Endometrium (tissue), 2 donors: ENCODE data around the gene KIF3A.

Source experiments
- FAIRE-seq: peaks from 2 replicates; lab custom pipeline; 2012; peaks lifted over from hg19 to GRCh38; lab: Jason Lieb, UNC
- donor health status: control.
- donor health status: control.

KIF3A gene

DNA sequence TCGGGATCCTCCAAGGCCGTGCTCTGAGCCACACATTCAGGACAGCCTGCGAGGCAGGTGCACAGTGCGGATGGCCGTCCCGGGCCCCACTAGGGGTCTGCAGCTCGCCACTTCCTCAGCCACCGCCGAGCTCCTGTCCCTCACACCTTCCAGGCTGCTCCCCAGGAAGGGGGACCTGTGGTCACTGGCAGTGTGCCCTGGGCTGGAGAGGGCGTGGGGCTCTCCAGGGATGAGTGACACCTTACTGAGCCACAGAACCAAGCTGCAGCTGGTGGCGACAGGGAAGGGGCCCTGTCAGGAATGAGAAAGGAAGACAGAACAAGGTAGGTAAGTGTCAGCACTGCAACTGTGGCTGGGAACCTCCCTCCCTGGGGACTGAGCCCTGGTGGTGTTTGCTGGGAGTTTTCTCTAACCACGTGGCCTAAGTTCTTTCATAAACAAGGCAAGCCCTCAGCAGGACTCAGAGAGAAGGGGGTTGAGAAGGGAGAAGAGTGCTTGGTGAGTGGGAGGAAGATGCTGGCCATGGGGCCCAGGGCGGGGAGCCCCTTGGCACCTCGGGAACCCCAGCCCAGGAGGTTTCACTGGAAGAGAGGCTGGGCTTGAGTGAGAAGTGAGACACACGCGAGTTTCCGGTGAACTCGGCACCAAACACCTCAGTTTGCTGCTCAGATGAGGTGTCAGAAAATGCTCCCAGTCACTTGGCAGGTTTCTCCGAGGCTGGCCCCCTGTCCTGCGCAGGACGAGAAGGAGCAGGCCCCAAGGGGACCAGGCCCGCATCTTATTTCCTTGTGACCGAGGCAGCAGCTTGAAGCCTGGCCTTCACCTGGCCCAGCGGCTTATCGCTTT, 74.2 kb downstream of the KIF3A start:
- no peak for FAIRE-seq

DNA sequence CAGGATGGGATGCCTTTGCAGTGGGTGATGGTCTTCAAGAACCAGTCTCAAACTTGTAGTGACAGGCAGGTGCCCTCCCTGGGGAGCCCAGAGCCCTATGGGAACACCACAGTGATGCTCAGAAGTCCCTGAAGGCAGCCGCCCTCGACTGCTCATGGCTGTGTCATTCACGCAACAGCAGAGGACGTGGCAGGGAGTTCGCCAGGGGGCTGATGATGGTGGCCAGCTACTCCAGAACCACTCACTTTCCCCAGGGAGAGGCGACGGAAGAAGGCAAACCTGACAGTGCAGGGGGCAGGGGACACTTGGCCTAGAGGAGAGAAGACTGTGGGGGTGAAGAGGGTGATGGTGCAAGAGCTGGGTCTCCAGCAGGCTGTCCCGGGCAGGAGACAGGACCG, 75.3 kb downstream of the KIF3A start:
- FAIRE-seq: no peak

DNA sequence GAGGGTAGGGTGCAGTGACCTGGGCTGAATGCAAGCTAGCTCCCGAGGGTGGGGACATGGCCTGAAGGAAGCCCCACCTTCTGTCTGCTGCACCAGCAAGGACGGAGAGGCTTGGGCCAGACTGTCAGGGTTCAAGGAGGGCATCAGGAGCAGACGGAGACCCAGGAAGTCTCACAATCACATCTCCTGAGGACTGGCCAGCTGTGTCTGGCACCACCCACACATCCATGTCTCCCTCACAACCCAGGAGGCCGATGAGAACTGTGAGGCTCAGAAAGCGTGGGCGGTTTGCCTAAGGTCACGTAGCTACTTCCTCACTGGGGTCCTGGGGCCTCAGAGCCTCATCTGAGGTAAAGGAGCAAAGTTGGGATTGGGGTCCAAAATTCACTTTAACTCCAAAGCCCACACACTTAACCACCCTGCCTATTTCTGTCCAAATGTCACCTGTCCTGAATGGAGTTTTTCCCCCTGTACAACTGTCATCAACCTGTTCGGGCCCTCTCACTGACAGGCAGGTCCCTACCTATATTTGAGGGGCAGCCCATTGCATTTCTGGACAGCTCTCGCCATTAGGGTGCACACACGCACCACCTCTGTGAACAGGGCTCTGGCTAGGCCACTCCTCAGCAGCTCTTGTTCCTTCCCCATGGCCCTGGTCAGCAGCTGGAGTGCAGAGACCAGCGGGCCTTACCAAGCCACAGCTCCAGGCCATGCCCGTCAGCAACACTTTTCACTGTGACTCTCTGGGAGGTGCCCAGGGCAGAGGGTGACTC, 75.9 kb downstream of the KIF3A start:
- no peak for FAIRE-seq

DNA sequence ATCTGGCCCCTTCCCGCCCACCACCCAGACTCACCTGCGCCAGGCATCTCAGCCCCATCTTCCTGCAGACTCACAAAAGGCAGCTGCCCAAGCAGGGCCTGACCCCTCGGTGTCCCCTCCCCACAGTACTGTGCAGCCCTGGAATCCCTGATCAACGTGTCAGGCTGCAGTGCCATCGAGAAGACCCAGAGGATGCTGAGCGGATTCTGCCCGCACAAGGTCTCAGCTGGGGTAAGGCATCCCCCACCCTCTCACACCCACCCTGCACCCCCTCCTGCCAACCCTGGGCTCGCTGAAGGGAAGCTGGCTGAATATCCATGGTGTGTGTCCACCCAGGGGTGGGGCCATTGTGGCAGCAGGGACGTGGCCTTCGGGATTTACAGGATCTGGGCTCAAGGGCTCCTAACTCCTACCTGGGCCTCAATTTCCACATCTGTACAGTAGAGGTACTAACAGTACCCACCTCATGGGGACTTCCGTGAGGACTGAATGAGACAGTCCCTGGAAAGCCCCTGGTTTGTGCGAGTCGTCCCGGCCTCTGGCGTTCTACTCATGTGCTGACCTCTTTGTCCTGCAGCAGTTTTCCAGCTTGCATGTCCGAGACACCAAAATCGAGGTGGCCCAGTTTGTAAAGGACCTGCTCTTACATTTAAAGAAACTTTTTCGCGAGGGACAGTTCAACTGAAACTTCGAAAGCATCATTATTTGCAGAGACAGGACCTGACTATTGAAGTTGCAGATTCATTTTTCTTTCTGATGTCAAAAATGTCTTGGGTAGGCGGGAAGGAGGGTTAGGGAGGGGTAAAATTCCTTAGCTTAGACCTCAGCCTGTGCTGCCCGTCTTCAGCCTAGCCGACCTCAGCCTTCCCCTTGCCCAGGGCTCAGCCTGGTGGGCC, 77.5 kb downstream of the KIF3A start:
- FAIRE-seq: no peak

DNA sequence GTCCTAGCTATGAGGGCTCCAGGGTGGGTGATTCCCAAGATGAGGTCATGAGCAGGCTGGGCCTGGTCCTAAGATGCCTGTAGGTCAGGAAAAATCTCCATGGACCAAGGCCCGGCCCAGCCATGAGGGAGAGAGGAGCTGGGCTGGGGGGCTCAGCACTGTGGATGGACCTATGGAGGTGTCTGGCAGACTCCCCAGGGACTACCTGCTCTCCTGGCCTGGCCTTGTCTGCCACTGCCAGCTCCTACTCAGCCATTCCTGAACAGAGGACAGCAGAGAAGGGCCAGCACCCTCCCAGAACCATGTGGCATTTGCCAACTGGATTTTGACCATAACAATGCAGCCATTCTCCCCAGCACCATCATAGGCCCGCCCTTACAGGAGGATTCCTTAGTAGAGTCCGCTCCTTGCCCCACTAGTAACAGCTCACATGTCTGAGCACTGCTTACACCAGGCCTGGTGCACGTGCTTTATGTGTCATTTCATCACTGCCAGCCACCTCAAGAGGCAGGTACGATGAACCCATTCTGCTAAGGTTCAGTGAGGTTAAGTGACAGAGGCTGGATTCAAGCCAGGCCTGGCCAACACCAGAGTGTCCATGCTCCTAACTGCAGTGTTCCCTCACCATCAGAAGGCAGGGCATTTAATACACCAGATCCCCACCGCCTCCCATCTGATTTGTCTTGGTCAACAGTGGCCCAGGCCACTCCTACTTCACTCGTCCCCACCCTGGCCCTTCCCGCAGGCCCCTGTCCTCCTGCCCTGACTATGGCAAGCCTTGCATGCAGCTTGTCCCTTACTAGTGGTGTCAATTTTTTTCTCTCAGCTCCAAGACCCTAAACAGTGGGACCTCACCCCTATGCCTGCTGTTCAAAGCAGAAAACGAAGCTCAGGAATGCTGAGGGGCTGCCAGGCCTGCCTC, 78.7 kb downstream of the KIF3A start:
- FAIRE-seq: no peak

DNA sequence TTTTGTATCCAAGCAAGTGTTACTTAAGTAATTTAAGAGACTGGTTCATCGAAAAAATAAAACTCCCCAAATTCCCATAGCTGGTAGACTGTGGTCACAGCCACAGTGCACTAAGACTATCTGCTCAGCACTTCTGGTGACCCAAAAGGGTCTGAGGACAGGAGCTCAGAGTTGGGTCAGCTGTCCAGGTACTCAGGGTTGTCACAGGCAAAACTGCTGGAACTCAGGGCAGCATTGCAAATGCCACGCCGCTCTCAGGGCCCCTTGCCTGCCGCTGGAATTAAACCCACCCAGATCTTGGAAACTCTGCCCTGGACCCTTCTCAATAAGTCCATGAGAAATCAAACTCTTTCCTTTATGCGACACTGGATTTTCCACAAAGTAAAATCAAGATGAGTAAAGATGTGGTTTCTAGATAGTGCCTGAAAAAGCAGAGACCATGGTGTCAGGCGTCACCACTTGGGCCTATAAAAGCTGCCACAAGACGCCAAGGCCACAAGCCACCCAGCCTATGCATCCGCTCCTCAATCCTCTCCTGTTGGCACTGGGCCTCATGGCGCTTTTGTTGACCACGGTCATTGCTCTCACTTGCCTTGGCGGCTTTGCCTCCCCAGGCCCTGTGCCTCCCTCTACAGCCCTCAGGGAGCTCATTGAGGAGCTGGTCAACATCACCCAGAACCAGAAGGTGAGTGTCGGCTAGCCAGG, 79.5 kb downstream of the KIF3A start, which contains the start of gene IL13:
Gene IL13, plus strand, starts transcription at position 498 of the 705 bp plus-strand sequence. Its CDS starts 14 bp downstream, at position 512.
- FAIRE-seq: no peak

DNA sequence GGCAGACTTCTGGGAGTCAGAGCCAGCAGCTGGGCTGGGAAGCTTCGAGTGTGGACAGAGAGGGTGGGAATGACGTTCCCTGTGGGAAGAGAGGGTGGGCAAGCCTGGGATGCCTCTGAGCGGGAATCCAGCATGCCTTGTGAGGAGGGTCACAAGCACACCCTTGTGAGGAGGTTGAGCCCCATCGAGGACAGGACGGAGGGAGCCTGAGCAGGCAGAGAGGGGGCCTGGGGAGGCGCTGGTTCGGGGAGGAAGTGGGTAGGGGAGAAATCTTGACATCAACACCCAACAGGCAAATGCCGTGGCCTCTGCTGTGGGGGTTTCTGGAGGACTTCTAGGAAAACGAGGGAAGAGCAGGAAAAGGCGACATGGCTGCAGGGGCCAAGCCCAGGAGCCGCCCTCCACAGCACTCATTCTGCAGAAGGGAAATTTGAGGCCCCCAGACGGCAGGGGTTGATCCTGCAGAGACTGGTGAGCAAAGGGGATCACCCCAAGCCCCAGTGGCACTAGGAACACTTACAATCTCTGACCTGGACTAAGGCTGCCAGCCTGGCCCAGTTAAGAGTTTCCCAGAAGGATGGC, 80.5 kb downstream of the KIF3A start:
- FAIRE-seq: no peak

DNA sequence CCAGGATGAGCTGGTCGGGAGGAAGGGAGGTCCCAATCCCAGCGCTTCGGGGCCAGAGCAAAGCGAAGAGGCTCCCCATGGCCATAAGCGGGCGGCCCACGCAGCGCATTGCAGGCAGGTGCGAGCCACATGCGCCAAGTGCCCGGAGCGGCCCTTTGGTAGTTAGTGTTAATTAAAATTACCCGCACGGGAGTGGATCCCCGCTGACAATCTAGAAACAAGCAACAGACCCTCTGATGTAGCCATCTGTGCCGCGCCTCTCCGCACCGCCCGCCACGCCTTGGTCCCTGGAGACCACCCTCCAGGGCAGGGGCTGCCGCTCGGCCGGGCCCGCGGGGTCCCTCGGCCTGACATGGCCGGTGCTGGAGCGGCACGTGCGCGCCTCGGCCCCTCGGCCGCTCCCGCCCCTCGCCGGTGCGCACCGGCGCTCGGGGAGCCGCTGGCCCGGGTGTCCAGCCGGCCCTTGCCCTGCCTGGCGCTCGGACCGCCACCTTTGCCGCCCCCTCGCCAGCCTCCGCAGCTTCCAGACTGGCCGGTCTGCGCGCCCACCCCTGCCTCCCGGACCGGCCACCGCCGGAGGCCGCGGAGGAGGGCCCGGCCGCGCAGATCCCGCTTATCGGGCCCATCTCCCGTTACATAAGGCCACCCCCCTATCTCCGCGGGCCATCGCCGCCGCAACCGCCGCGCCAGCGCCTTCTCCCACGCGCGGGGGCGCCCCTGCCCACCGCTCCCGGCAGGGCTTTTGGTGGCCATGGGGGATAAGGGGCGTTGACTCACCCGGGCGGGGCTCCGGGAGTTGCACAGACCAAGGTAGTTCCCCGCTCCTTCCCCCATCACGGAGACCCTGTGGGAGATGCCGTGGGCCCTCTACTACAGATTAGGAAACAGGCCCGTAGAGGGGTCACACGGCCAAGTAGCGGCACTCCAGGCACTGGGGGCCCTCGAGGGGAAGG, 81.2 kb downstream of the KIF3A start:
- FAIRE-seq: no peak

DNA sequence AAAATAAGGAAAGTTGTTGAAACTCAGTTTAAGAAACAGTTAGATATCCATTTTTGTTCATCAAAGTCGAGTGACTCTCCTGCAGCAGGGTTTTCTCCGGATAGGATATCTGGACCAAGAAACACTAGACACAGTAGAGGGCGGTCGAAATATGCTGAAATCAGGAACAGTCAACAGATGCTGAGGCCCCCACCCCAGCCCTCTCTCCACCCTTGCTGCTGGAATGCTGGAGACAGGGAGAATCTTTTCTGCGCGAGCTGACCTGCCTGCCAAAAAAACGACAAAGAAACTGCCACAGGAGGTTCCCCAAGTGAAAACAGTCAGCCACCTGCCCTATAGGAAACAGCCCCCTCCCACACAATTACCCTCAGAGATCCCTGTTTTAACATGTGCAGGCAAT, 83.6 kb downstream of the KIF3A start:
- no peak for FAIRE-seq

DNA sequence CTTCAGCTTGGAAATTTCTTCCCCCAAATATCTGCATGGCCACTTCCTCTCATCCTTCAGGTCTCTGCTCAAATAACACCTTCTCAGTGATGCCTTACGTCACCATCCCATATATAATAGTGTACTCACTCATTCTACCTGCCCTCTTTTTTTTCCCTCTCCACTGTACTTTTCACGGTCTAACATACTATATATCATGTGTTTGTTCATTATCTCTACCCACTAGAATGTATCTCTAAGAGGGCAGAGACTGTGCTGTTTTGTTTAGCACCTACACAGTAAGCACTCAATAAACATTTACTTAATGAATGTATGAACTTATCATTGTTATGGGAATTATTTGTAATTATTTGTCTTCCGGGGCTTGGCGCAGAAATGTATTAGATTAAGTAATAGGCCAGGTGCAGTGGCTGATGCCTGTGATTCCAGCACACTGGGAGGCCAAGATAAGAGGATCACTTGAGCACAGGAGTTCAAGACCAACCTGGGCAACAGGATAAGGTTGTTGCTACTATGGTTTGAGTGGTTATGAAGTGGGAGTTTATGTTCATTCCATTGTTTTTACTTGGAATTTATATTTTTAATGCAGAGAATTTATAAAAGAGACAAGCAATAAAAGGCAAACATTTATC, 85.4 kb downstream of the KIF3A start:
- FAIRE-seq: no peak

DNA sequence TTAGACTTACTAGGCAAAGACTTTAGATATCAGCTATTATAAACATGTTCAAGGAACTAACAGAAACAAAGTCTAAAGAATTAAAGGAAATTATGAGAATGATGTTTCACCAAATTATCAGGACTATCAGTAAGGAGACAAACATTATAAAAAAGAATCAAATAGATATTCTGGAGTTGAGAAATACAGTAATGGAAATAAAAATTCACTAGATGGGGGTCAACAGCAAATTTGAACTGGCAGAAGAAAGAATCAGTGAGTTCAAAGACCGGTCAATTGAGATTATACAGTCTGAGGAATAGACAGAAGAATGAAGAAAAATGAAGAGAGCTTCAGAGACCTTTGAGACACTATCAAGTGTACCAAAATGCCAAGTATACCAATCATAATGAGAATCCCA, 89.0 kb downstream of the KIF3A start:
- FAIRE-seq: no peak

DNA sequence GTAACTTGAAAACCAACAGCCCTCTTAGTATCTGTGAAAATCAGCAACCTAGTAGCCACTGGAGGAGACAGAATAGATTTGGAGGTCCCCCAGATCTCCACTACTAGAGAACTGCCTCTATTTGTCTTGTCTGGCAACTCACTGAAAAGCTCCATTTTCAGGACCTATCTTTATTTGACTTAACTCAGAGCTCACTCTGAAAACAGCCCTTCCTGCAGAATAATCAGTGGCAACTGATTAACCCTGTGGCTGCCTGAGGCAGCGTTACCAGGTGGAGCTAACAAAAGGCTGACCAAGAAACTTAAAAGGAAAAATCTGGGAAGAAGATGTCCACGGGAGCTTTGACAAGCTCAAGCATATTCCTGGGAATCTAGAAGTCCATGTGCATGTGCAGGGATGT, 89.9 kb downstream of the KIF3A start:
- no peak for FAIRE-seq

DNA sequence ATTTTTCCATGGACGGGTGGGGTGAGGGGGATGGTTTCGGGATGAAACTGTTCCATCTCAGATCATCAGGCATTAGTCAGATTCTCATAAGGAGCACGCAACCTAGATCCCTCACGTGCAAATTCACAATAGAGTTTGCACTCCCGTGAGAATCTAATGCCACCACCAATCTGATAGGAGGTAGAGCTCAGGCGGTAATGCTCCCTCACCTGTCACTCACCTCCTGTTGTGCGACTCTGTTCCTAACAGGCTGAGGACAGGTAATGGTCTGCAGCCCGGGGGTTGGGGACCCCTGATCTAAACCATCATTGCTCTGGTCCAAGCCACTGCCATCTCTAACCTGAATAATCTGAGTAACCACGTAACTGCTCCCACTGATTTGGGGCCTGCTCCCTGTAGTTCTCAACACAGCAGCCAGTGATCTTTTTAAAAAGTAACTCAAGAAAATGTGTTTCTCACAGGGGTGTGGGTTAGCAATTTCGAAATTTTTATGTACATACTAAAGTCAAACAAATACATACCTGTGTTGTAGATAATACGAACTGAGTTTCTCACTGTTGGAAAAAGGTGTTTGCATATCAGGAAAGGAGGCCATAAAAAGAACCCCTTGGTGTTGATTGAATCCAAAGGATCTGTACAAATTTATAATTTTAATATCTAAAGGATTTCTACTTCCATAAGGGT, 90.6 kb downstream of the KIF3A start:
- no peak for FAIRE-seq

DNA sequence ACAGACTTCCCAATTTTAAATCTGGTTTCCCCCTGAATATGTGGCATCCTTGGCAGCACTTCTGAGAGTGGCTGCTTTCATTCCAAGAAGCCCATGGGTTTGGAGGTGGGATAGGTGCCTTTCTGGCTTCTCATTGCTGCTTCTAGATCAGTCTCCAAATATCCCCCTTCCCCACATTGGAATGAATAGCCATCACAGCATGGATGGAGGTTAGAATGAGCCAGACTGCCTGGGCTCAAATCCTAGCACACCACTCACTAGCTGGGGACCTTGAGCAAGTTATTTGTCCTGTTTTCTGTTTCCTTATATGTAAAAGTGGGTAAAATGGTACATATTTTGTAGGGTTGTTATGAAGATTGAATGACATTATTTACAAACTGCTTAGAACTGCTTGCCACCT, 93.2 kb downstream of the KIF3A start:
- FAIRE-seq: no peak
